HG03039 (cell line): ENCODE results near the gene ZDHHC4.

ENCODE experiments used
- ATAC-seq: cut with Tn5 transposase; IDR thresholded peaks from one replicate; pipeline ENCODE4 v1.9.1; 2021; ENCODE audit warnings: mild to moderate bottlenecking, moderate library complexity; ENCODE audit not compliant: unreplicated experiment

ZDHHC4 gene

DNA sequence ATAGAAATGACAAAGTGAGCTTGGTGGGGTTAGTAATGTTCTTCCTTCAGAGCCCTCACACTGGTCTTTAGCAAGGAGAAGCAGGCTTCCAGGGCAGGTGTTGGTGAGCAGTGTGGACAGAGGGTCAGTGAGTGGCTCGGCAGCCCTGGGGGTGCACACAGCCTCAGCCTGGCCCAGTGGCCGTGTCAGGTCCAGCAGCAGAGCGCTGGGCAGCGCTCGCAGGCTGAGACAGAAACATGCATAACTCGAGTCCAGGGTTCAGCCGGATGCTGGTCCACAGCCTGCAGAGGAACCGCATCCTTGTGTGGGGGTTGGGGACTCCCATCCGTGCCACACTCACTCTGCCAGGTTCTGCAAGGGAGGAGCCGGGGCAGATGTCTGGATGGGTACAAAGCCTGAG is 27.2 kb downstream of the ZDHHC4 start:
- ATAC-seq, result no peak

DNA sequence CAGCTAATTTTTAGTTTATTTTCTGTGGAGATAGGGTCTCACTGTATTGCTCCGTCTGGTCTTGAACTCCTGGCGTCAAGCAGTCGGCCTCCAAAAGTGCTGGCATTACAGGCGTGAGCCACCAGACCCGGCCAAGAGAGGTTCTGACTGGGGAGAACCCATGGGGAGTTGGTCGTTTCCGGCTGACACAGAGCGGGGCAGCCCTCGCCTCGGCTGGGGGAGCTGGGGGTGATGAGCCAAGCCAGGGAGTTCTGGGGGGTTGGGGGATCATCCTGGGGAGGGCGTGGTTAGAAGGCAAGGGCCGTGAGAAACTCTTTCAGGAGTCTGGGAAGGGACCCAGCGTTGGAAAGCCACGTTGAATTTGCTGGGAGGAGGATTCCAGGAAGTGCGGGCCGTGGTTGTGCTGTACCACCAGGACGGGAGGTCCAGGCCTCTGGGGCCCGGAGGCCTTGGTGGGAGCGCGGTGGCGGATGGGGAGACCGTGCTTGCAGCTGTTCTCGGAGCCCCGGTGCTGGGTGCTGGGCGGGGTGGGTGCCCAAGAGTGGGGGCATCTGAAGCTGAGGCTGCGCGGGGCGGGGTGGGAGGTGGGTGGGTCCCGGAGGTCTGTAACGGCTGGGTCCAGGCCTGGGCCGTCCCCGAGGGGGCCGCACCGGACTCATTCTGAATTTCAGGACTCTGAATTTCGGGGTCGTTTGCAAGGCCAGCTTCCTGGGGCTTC is 29.8 kb downstream of the ZDHHC4 start:
- no peak for ATAC-seq

DNA sequence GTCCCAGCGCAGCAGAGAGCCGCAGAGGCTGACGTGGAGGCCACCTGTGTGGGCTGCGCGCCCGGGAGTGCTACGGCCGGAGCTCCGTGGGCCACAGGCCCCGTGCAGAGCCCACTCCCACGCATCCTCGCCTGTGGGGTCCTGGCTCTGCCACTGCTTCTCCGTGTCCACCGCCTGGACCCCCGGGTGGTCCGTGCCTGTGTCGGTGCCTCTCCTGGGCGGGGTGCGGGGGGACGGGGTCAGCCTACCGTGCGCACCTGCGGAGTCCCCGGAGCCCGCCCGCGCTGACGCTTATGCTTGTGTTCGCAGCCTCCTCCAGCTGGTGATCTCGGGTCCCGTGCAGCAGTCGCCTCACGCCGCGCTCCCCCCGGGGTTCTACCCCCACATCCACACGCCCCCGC is 30.4 kb downstream of the ZDHHC4 start:
- ATAC-seq, result no peak

DNA sequence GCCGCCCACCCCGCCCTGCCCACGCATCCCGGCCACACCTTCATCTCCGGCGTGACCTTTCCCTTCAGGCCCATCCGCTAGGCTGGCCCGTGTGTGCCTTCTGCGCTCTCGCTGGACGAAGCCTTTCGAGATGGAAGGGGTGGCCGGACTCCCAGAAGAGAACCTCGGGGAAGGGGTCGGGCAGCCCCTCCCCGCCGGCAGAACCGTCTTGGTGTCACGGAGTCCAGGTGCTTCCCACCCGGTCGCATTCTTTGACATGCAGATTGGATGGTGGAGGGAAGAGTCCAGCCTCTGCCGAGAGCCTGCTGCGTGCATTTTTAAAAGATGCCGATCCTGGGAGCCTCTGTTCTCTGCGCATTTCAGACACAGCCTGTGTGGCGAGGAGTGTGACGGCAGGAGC is 30.8 kb downstream of the ZDHHC4 start:
- ATAC-seq, result no peak

DNA sequence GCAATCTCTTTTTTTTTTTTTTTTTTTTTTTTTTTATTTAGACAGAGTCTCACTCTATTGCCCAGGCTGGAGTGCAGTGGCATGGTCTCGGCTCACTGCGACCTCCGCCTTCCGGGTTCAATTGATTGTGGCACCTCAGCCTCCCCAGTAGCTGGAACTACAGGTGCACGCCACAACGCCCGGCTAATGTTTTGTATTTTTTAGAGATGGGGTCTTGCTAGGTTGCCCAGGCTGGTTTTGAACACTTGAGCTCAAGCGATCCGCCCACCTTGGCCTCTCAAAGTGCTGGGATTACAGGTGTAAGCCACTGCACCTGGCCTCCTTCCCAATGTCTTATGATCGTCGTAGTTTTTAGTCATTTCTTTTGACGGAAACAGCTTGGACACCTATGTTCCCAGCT is 31.5 kb downstream of the ZDHHC4 start:
- ATAC-seq, result no peak

DNA sequence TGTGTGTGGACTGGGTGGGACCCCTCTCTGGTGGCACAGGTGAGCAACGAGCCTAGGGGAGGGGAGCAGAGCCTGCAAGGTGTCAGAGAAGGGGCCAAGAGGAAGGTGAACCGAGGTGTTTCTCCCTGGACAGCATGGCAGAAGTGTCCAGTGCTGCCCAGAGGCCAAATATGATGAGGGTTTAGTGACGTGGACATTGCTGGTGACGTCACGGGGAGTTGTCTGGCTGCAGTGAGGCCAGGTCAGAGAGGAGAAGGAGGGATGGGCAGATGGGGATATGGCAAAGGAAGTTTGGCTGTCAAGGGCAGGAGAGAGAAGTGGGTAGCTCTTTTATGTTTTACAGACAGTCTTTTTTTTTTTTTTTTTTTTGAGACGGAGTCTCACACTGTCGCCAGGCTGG is 35.6 kb downstream of the ZDHHC4 start:
- ATAC-seq, result no peak

DNA sequence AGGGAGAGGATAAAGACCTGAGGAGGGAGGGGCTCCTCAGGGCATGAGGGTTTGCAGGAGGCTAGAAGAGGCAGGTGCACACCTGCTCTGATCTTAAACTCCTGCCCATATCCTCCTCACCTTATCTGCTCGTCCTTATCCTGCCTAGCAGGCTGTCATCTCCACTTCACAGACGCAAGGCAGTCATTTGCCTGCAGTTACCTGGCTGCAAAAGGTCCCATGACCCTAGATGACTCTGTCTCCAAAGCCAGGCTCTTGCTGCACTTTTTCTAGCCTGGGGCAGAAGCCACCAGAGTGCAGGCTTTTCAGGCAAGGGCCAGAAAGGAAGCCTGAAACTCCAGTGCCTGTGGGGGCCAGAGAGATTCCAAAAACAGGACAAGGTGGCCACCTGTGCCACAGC is 36.5 kb downstream of the ZDHHC4 start:
- no peak for ATAC-seq

DNA sequence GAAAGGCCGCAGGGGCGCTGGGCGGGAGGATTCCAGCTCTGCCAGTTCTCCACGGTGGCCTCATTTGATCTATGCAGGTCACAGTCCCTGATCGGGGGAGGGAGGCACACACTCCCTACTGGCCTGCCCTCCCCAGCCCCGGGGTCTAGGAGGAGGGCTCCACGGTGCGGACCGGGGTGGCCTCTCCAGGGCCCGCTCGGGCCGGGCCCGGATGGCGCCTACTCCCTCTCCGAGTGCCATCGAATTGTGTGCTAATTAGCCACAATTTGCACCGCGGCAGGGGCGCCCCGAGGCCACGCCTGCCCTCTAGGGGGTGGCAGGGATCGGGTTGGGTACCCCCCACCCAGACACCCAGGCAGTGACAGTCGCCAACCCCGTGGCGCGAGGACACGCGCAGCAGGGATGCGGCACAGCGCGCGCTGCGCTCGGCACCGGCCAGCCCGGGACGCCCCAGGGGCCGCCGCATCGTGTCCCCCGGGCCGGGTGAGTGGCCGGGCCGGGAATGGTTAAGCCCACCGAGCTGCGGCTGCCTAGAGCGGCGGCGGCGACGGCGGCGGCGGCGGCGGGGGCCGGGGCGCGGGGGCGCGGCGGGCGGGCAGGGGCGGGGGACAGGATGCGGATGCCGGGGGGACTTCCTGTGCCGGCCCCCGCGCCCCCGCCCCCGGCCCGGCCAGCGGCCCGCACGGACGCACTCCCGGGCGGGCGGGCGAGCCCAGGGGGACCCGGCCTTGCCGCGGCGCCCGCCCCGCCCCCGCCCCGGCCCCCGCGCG is 37.9 kb downstream of the ZDHHC4 start, which contains the start of gene ZNF853:
ZNF853 (plus strand) TSS at position 658 of the 770 bp plus-strand sequence. CDS start 565 bp downstream, outside the sequence.
- ATAC-seq, result no peak

DNA sequence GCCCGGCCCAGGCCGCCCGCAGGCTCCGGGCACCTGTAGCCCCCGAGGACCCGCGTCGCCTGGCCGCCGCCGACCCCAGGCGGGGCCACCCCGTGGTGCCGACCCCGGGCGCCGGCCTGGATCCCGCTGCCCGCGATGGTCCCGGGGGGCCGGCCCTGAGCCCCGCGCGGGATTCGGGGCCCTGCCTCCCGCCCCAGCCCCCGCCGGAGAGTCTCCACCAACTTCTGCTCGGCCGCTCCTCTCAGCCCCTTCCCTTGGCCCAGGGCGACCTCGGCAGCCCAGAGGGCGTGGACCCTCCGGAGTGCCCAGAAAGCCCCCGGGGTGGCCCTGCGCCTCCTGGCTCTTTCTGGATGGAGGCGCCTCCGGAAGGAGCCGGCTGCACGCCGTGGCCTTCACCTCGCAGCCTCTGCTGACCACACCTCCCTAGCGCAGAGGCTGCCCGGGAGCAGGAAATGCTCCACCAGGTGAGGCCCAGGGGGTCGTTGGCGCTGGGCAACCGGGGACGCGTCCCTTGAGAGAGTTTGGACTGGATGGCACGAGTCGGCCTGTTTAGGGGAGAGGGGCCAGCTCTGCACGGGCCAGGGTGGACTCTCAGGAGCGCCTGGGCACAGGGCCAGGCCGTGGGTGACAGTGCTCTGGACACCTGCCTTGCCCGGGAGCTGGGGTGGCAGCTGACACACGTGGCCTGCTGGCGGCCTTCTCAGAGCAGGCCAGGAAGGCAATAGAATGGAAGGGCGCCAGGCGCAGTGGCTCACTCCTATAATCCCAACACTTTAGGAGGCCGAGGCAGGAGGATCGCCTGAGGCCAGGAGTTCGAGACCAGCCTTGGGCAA is 38.7 kb downstream of the ZDHHC4 start:
- no peak for ATAC-seq

DNA sequence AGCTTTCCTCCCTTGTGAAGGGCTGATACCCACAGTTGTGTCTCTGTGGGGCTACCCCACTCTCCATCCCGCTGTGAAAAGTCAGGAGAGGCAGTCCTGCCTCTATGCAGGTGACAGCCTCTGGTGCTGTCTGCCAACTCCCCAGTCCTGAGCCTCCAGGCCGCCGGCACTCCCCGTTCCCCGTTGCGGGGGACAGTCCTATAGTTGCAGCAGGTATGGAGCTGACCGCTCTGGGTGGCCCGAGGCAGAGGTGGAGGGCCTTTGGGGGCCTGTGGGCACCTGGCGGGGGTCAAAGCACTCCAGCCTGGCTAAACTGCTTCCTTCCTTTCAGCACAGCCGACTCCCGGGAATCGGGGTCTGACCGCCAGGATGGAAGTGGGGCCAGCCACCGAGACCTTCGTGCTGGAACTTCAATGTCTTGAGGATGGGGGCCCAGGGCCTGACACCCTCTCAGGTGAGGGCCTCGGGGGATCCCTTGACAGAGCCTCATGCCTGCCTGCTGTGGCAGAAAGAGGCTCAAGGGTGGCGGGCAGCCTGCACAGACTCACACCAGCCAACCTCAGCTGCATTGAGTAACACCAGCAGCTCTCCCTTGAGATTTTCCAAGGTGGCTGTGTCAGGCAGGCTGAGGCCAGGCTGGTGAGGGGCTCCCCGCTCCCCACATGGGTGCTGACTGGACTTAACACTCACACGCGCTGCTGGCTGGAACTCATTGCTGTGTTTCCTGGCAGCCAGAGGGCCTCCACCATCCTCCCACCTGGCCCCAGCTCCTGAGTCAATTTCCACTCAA is 39.8 kb downstream of the ZDHHC4 start:
- no peak for ATAC-seq

DNA sequence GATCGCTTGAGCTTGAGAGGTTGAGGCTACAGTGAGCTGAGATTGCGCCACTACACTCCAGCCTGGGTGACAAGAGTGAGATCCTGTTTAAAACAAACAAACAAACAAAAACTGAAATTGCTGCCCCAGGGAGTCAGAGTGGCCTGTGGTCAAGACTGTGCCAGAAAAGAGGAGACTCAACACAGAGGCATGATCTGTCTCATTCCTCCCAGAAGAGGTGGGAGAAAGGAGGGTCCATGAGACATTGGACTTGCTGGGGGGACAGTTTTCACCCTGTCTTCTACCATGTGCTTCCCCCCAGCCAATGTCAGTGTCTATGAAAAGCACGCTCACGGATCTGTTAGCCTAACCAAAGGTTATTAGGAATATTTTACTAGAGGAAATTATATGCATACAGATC is 41.4 kb downstream of the ZDHHC4 start:
- no peak for ATAC-seq

DNA sequence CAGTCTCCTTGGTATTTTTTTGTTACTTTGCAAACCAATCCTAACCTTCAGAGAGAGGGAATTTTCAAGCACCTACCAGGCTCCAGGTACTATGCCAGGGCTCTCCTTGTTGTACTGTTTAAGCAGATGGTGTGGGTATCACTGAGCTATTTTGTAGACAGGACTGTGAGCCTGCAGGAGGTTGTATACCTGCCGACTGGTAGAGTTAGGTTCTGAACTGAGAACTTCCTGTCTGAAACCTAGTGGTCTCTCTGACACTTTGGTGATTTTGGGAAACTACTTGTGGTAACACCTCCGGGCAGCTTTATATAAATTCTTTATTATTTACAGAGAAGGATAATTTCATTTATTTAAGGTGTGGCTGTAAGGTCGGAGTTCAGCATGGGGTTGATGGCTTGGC is 42.7 kb downstream of the ZDHHC4 start:
- no peak for ATAC-seq

DNA sequence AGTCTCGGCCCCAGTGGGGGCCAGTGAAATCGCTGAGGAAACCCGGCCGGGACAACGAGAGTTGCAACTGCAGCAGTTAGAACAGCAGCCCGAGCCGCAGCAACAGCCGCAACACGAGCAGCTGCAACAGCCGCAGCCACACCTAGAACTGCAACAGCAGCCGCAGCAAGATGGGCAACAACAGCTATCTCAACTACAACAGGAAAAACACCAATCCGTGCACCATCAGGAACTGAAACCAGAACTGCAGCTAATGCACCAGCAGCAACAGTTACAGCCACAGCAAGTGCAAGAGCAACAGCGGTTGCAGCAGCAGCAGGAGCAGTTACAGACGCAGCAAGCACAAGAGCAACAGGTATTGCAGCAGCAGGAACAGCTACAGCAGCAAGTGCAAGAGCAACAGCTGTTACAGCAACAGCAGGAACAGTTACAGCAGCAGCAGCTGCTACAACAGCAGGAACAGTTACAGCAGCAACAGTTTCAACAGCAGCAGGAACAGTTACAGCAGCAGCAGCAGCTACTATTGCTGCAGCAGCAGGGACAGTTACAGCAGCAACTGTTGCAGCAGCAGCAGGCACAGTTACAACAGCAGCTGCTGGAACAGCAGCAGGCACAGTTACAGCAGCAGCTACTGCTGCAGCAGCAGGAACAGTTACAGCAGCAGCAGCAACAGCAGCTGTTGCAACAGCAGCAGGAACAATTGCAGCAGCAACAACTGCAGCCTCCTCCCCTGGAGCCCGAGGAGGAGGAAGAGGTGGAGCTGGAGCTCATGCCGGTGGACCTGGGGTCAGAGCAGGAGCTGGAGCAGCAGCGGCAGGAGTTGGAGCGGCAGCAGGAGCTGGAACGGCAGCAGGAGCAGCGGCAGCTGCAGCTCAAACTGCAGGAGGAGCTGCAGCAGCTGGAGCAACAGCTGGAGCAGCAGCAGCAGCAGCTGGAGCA is 44.2 kb downstream of the ZDHHC4 start:
- no peak for ATAC-seq

DNA sequence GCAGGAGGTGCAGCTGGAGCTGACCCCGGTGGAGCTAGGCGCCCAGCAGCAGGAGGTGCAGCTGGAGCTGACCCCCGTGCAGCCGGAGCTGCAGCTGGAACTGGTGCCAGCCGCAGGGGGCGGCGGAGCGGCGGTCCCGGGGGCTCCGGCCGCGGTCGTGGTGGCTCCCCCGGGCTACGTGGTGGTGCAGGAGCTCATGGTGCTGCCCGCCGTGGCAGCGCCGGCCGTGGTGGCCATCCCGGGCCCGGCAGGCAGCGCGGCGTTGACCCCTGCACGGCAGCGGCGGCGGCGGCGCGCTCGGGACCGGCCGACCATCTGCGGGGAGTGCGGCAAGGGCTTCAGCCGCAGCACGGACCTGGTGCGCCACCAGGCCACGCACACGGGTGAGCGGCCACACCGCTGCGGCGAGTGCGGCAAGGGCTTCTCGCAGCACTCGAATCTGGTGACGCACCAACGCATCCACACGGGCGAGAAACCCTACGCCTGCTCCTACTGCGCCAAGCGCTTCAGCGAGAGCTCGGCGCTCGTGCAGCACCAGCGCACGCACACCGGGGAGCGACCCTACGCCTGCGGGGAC is 45.0 kb downstream of the ZDHHC4 start:
- no peak for ATAC-seq

DNA sequence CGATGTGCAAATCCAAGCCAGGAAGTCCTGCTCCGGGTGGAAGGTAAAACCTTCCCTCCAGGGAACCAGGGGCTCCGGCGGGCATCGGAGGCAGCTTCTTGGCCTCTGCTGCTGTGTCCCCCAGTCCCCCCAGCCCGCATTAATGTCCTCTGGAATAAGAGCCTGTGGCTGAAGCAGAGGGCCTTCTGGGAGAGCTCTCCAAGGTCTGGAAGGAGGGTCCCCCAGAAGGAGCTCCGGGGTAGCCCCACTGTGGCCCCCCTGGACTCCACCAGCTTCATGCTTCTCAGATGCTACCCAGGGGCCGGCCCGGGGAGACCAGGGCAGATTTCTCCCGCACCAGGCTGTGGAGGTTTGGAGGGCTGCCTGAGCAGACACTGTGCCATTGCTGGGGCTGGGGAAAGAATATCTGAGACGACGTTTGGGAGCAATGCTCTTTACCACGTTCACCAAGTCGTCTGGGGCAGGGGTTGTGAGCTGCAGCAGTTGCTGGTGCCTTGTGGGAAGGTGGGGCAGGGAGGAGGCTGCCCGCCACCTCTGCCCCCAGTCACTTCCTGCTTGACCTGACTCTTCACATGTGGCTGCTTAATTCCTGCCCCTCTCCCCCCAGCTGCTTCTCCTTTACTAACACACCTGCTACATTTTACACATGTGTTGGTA is 46.5 kb downstream of the ZDHHC4 start:
- no peak for ATAC-seq

DNA sequence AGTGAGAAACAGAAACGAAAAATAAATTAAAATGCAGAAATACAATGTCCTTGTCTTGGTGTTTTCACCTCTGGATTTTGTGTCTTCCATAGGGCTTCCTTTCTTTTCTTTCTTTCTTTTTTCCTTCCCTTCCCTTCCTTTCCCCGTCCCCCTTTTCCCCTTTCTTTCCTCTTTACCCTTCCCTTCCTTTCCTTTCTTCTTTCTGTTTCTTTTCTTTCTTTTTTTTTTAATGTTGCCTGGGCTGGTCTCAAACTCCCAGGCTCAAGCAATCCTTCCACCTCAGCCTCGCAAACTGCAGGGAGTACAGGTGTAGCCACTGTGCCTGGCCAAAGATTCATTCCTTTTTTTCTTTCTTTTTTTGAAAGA is 47.0 kb downstream of the ZDHHC4 start:
- ATAC-seq, result no peak

DNA sequence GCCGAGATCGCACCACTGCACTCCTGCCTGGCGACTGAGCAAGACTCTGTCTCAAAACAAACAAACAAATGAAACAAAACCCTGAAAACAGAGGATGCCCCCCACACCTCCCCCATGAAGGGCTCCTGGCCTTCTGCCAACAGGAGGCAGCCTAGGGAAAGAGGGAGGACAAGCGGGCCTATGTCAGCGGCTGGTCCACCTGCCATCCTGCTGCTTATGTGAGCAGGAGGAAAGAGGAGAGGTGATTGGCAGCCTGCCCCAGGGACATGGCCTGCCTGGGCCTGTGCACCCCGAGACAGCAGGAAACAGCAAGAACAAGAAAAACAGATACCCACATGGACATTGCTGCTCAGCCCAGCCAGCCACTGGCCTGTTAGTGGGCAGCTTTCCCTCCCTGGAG is 50.8 kb downstream of the ZDHHC4 start:
- ATAC-seq, result no peak

DNA sequence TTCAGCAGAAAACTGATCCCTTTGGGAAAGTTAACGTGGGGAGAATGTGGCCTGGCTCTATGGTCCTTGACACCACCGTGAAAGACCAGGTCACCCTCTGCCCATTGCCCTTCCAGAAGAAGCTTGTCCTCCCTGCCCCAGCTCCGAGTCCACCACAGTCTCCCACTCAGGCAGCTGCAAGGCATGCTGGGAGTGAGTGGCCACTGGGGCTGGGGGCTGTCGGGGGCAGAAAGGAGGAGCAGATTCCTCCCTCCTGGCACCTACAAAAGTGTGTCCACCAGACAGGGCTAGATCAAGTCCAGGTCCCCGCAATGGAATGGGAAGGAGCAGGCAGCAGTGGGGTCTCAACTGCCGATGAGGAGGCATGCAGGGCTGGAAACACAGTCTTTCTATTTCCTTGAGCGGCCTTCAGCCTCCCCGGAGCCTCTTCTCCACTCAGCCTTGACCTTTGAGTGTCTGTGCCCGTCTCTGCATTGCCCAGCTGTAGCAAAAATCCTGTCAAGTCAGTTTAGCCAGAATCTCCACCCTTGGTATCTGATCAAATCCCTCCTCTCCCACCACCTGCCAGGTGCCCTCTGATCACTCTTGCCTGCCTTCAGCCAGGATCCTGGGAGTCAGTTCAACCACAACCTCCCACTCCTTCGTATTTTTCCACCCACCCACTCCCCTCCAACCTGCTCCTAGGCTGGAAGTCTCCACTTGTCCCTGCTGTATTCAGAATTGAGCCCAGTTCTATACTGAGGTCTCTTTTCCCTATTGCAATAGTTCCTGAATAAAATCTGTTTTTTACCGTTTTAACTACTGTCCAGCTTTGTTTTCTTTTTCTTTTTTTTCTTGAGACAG is 53.0 kb downstream of the ZDHHC4 start:
- ATAC-seq, result no peak
